Activated naive CD8-positive, alpha-beta T cell treated with anti-CD3 and anti-CD28 coated beads for 36 hours (primary cell): Measurements from ENCODE around the gene BANF2. TPM values are rescaled to one million over a fixed set of nuclear protein-coding genes. Genes with fewer than 3 reads are reported as not detected.
"Not testable (repeated sequence)": the region's sequence is repeated elsewhere in the genome, so short reads cannot be mapped to it uniquely, and the experiment has no call there.

ENCODE experiments used
- DNase-seq: peaks from one replicate; pipeline ENCODE4 v3.0.0; 2021
- H3K27ac Mint-ChIP-seq: one replicate; pipeline ENCODE4 v1.8.0; 2022; ENCODE audit warnings: mild to moderate bottlenecking, moderate library complexity, mixed read lengths
- H3K27me3 Mint-ChIP-seq: one replicate; pipeline ENCODE4 v1.8.0; 2022; ENCODE audit warnings: mild to moderate bottlenecking, mixed read lengths
- H3K36me3 Mint-ChIP-seq: one replicate; pipeline ENCODE4 v1.8.0; 2021; ENCODE audit warnings: mild to moderate bottlenecking, mixed read lengths
- H3K4me1 Mint-ChIP-seq: one replicate; pipeline ENCODE4 v1.8.0; 2021; ENCODE audit warnings: mixed read lengths
- H3K4me3 Mint-ChIP-seq: one replicate; pipeline ENCODE4 v1.8.0; 2022; ENCODE audit warnings: mild to moderate bottlenecking, moderate library complexity, mixed read lengths
- H3K9me3 Mint-ChIP-seq: one replicate; pipeline ENCODE4 v1.8.0; 2022; ENCODE audit warnings: mixed read lengths
- total RNA-seq, 2 experiments: library from RNA; stranded (reverse); gene quantifications; one replicate each; pipeline ENCODE4 v1.2.3, GENCODE V29; 2021

The BANF2 gene
- total RNA-seq, 2 experiments from 2014 or later, result not detected

DNA sequence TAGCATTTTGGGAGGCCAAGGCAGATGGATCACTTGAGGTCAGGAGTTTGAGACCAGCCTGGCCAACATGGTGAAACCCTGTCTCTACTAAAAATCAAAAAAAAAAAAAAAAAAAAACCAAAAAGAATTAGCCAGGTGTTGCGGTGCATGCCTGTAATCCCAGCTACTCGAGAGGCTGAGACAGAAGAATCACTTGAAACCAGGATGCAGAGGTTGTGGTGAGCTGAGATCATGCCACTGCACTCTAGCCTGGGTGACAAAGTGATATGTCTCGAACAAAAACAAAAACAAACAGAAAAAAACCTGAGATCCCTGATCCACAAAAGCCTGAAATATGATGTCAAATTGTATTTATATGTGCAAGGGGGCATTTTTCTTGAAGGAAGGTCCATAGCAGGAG is 8.2 kb downstream of the BANF2 start:
- not testable (repeated sequence) for H3K9me3 Mint-ChIP-seq, H3K4me3 Mint-ChIP-seq, H3K27me3 Mint-ChIP-seq, H3K36me3 Mint-ChIP-seq, DNase-seq, H3K4me1 Mint-ChIP-seq
- peak overlapping the region; percentile 21 for H3K27ac Mint-ChIP-seq

DNA sequence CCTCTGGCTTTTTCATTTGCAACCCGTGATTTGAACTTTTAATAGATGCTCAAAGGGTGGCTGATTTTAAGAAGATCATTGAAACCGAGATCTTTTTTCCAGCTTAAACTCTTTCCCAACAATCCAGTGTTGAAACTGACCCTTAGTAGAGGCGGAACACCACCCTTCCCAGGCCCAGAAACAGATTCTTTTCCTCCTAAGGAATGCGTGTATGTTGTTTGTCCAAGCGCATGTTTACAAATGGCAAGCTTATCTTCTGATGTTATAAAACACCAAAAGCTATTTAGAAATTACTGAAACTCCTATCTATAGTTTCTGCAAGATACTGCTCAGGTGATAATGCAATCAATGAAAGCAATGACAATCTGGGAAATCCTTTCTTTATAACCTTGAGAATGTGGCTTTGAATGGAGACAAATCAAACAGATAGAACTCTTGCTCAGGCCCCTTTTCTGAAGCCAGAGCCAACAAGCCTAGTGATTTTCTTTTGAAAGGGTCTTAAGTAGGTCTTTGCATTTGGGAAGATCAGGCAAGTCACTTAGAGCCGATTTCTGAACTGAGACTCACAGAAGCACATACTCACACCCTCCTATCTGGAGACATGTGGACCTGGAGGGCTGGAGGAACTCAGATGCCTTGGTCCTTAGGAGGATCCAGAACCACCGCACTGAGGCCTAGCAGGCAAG is 9.1 kb downstream of the BANF2 start:
- Mint-ChIP-seq H3K27ac (no peak overlapping the region), H3K9me3 (no peaks in the 10 kb centered on the region), H3K4me3 (no peak overlapping the region), H3K4me1 (no peaks in the 10 kb centered on the region), H3K36me3 (no peaks in the 10 kb centered on the region), H3K27me3 (no peaks in the 10 kb centered on the region)
- DNase-seq, result no peak

DNA sequence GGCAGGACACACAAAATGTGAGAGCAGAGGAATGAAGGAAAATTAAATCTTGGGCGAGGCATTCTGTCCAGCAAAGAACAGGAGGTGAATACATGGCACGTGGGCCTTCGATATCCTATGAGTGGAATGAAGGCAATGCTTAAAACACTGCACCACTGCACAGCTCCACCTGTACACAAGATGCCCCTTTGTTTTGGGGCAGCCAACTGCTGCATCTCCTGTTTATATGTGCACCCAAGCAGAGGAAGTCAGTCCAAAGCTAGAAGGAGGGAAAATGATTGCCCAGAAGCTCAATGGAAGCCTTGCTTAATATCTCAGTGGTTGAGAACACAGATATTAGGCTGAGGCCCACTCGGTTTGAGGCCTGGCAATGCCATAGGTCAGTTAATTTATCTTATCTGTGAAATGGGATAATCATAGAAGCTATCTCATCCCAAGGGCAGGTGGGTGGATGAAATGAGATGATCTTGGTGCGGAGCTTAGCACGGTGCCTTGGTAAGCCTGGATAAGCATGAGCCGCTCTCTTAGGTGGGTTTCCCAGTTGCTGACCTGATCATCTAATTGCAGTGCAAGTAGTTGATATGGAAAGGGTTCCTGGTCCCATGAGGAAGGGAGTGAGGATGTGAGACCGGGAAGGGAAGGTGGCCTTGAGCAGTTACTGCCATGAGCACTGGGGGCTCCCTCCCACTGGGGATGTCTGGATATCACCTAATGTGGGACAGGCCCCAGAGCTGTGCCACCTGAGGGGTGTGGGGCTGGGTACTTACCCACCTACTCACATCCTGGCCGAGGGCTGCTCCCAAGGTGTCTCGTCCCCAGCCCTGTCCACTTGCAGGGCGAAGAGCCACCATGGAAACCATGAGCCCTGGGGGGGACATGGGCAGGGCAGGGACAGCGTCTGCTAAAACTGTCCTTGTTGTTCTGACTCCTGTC is 9.9 kb downstream of the BANF2 start:
- Mint-ChIP-seq H3K4me1 (no peaks in the 10 kb centered on the region), H3K36me3 (no peaks in the 10 kb centered on the region), H3K27ac (no peak overlapping the region), H3K9me3 (no peaks in the 10 kb centered on the region), H3K27me3 (no peaks in the 10 kb centered on the region), H3K4me3 (no peak overlapping the region)
- no peak for DNase-seq

DNA sequence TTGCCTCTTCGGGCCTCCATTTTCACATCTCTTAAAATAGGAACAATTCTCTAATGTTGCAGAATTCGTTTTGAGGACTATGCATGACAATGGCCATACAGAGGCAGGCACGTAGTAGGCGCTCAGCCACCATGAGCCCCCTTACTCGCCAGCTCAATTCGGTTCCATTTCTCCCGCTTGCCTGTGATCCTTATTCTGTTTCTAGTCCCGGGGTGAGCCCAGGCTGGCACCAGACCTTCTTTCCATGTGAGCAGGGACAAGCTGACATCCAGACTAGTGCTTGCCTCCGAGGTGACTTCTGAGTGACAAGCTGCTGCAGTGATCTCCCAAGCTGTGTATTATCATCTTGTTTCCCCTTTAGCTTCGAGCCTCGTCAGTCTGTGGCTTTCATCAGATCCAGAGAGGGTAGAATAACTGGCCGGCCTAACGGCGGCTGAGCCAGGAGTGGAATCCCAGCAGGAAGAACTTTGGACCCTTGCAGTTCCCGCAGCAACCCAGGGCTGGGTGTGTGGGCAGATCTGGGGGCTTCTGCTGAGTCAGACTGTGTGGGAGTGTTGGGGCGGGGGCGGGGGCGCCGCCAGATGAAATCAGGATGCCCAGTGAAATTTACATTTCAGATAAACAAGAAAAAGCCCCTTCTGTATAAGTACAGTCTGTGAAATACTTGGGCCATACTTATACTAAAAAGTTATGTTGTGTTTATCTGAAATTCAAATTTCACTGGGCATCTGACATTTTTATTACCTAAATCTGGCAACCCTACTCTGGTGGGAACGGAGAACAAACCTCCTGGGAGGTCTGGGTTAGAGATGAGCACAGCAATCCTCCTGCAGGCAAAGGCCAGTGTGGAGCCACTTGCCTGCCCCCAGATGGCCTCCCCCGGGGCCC is 10.9 kb downstream of the BANF2 start:
- no peak overlapping the region for H3K27ac Mint-ChIP-seq
- no peaks in the 10 kb centered on the region for H3K27me3 Mint-ChIP-seq
- no peak for DNase-seq
- no peaks in the 10 kb centered on the region for H3K9me3 Mint-ChIP-seq
- H3K4me3 Mint-ChIP-seq, result no peak overlapping the region
- no peaks in the 10 kb centered on the region for H3K4me1 Mint-ChIP-seq
- no peaks in the 10 kb centered on the region for H3K36me3 Mint-ChIP-seq

DNA sequence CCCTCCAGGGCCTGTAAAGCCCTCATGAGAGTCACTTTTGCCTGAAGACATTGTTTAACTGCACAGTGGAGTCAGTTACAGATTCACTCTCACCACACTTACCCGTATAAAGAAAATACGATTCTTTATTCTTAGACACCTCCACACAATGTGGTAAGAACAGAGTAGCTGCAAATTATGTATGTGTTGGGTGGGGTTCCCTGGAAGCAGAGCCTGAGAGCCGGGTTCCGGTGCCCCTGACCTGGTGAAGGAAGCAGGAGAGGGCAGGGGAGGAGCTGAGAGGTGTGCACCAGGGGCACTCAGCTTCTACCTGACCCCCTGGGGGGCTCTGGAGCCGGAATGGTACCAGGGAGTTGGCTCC is 11.5 kb downstream of the BANF2 start:
- H3K9me3 Mint-ChIP-seq, result no peaks in the 10 kb centered on the region
- no peak overlapping the region for H3K4me3 Mint-ChIP-seq
- no peaks in the 10 kb centered on the region for H3K36me3 Mint-ChIP-seq
- DNase-seq, result no peak
- no peak overlapping the region for H3K27ac Mint-ChIP-seq
- no peaks in the 10 kb centered on the region for H3K4me1 Mint-ChIP-seq
- no peaks in the 10 kb centered on the region for H3K27me3 Mint-ChIP-seq

DNA sequence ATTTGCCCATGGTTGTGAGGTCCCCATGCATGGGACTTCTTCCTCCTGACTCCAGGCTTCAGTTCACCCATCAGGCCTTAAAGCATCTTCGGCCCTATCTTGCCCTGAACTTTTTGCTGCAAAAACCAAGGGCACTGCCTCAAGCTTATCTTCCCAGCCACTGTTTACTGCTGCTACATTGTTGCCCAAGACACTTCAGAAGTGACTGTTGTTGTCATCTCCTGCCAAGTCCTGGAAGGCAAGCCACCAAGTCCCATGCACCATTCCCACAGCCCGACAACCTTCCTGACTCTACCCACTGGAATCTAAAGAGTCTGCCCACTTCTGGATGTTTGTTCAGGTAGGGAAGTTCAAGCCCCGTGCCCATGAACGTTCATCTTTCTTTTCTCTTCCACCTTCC is 12.4 kb downstream of the BANF2 start:
- Mint-ChIP-seq H3K27ac (no peak overlapping the region), H3K4me1 (no peaks in the 10 kb centered on the region), H3K9me3 (no peaks in the 10 kb centered on the region), H3K4me3 (no peak overlapping the region), H3K27me3 (no peaks in the 10 kb centered on the region), H3K36me3 (no peaks in the 10 kb centered on the region)
- DNase-seq, result no peak

DNA sequence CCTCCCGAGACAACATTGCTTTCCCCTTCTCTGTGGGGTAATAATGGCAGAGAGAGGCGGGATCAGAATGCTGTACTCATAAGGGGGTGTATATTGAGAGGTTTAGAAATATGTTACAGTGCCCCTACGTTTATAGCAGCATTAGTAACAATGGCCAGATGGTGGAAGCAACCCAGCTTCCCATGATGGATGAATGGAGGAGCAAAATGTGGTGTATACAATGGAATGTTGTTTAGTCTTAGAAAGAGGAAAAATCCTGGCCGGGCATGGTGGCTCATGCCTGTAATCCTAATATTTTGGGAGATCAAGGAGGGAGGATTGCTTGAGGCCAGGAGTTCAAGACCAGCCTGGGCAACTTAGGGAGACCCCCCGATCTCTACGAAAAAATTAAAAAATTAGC is 12.9 kb downstream of the BANF2 start:
- Mint-ChIP-seq H3K9me3 (no peaks in the 10 kb centered on the region), H3K4me3 (no peak overlapping the region), H3K36me3 (no peaks in the 10 kb centered on the region), H3K27ac (no peak overlapping the region), H3K4me1 (no peaks in the 10 kb centered on the region), H3K27me3 (no peaks in the 10 kb centered on the region)
- DNase-seq, result no peak

DNA sequence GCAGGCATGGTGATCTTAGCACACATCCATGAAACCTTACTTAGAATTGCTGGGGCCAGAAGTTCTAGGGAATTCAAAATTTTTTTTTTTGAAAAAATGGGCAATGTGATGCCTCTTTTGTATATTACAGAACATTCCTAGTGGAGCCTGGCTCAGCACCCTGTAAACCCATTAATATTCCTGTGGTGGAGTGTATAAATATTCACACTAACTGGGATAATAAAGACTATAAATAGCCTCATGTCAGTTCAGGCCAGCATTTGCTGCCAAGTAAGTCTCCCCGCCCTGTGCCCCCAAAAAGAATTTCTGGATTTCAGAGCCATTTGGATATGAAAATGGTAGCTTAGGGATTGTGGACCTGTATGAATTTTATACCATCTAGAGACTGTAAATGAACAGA is 14.8 kb downstream of the BANF2 start:
- Mint-ChIP-seq H3K27me3 (no peaks in the 10 kb centered on the region), H3K4me1 (no peaks in the 10 kb centered on the region), H3K36me3 (no peaks in the 10 kb centered on the region), H3K27ac (no peak overlapping the region), H3K9me3 (no peaks in the 10 kb centered on the region), H3K4me3 (no peak overlapping the region)
- no peak for DNase-seq

DNA sequence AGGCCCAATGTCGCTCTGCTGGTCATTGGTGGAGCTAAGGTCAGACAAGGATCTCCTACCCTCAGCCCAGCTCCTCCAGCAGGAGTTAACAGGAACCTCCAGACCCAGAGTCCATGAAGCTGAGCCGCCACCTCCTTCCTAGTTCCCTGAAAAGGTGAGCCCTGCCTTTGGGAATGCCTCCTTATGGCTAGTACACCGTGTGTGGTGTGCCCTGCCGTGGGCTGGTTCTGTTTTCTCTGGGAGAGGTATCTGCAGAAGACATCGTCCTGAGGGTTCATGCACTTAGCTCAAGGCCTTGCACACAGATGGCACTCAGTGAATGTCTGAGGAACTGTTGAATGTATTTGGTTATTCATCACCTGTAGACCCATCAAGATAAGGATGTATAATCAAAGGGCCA is 15.3 kb downstream of the BANF2 start:
- DNase-seq, result no peak
- Mint-ChIP-seq H3K36me3 (no peaks in the 10 kb centered on the region), H3K4me1 (no peaks in the 10 kb centered on the region), H3K27ac (no peak overlapping the region), H3K9me3 (no peaks in the 10 kb centered on the region), H3K27me3 (no peaks in the 10 kb centered on the region), H3K4me3 (no peak overlapping the region)

DNA sequence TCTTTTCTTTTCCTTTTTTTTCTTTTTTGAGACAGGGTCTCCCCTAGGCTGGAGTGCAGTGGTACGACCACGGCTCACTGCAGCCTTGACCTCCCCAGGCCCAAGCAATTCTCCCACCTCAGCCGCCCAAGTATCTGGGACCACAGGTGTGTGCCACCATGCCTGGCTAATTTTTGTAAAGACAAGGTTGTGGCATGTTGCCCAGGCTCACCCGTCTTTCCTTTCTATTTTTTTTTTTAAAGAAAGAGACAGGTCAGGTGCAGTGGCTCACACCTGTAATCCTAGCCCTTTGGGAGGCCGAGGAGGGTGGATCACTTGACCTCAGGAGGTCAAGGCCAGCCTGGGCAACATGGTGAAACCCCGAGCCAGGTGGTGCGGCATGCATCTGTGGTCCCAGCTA is 16.6 kb downstream of the BANF2 start:
- Mint-ChIP-seq H3K27ac (no peak overlapping the region), H3K27me3 (peaks cover under 1% of the 10 kb centered on the region), H3K4me3 (no peak overlapping the region), H3K9me3 (no peaks in the 10 kb centered on the region), H3K36me3 (no peaks in the 10 kb centered on the region), H3K4me1 (no peaks in the 10 kb centered on the region)
- DNase-seq, result no peak

DNA sequence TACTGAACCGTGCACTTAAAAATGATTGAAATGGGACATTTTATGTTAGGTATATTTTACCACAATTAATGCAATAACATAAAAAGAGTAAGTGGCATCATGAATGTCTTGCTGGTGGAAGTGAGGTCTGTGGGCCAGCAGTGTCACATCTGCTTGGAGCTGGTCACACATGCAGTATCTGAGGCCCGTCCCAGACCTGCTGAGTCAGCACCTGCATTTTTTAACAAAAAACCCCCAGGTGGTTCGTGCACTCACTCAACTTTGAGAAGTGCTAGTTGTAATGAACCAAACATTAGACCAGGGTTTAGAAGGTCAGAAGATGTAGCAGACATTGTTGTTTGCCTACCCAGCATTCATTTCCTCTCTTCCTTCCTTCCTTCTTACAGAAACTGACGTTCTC is 21.0 kb downstream of the BANF2 start:
- no peaks in the 10 kb centered on the region for H3K9me3 Mint-ChIP-seq
- peaks cover 18% of the 10 kb centered on the region for H3K27me3 Mint-ChIP-seq
- H3K4me1 Mint-ChIP-seq, result no peaks in the 10 kb centered on the region
- no peak overlapping the region for H3K4me3 Mint-ChIP-seq
- no peaks in the 10 kb centered on the region for H3K36me3 Mint-ChIP-seq
- no peak overlapping the region for H3K27ac Mint-ChIP-seq
- no peak for DNase-seq

DNA sequence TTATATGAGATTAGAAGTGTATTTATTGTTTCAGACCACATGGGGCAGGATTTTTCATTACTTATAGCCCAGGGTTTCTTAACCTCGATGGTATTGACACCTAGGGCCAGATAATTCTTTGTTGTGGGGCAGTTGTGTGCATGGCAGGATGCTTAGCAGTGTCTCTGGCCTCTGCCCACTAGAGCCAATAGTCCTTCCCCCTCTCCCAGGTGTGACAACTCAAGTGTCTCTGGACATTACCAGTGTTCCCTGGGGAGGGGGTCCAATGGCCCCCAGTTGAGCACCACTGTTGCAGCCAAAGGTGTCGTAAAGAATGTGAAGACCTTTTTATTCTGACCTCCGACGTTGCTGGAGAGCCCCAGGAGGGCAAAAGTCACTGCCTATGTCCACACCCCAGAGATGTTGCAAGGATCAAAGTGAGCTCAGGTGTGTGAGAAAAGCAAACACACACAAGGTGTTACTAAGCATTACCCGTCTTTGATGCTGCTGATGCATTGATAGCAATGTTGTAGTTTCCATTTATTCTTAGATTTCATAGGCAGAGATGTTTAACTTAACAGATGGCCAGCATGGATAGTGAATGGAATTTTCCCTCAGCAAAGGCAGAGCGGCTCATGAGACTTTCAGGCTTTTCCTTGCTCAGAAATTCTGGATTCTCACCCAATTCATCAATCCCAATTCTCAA is 22.2 kb downstream of the BANF2 start:
- DNase-seq, result no peak
- H3K4me3 Mint-ChIP-seq, result no peak overlapping the region
- peaks cover 18% of the 10 kb centered on the region for H3K27me3 Mint-ChIP-seq
- no peaks in the 10 kb centered on the region for H3K36me3 Mint-ChIP-seq
- no peaks in the 10 kb centered on the region for H3K4me1 Mint-ChIP-seq
- no peaks in the 10 kb centered on the region for H3K9me3 Mint-ChIP-seq
- no peak overlapping the region for H3K27ac Mint-ChIP-seq

DNA sequence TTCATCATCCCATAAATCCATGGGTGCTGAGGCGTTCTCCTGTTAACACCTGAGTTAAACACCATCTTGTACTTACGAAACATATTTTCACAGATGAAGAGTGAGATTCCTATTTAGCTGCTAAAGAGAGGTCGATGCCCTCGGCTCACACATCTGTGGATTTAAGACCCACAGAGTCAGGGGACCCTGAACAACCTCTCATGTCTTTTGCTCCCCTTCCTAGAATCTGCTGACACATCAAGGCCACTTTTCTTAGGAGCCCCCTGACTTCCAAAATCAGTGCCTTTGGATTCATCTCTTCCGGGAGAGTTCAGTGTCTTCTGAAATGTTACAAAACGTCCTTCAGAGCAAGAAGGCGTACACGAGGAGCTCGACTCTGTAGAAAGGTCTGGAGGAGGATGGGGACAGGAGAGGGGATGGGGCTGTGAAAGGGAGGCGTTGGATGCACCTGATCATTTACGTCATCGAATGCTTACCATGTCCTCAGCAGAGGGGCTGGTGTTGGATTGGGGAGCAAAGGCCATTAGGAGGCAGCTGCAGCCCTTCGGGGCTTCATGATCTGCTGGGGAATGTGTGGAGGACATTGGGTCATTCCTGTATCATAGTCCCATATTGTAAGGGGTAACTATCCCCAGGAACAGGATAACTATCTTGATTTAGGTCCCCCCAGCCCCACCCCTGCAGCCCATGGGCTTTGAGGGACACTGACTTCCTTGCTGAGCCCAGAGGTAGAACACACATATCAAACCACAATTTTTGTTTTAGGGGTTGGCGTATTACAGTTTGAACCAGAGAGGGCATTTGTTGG is 22.9 kb downstream of the BANF2 start:
- no peaks in the 10 kb centered on the region for H3K36me3 Mint-ChIP-seq
- no peak overlapping the region for H3K4me3 Mint-ChIP-seq
- peaks cover 18% of the 10 kb centered on the region for H3K27me3 Mint-ChIP-seq
- no peaks in the 10 kb centered on the region for H3K4me1 Mint-ChIP-seq
- H3K9me3 Mint-ChIP-seq, result no peaks in the 10 kb centered on the region
- no peak for DNase-seq
- no peak overlapping the region for H3K27ac Mint-ChIP-seq

DNA sequence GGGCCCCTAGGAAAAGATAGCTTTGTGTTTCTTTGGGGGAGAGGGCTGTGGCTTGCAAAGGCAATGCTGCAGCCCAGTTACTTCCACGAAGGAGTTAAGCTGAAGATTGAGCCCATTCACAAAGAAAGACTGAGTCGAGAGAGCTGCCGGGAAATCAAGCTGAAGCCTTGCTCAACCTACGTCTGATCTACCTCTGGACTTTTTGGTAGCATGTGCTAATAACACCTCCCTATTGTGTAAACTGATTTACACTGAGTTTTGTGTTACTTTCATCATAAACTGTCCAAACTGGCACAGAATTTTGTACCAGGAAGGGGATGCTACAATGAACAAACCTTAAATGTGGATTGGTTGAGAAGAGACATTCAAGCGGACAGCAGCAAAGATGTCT is 23.5 kb downstream of the BANF2 start:
- DNase-seq, result no peak
- Mint-ChIP-seq H3K9me3 (no peaks in the 10 kb centered on the region), H3K27ac (no peak overlapping the region), H3K27me3 (peaks cover 18% of the 10 kb centered on the region), H3K4me3 (no peak overlapping the region), H3K4me1 (no peaks in the 10 kb centered on the region), H3K36me3 (no peaks in the 10 kb centered on the region)
